ENCODE data around the gene GTF3C6.

GRCh38 chr6:110938171-110938570, 20.3 kb upstream of the GTF3C6 start:
- TF ChIP-seq ZFP1 (CRISPR knock-in tag; IDR thresholded peaks at IDR 0.05) (no peak), FOXM1 (CRISPR knock-in tag; IDR thresholded peaks at IDR 0.05) (no peak), REST (IDR thresholded peaks at IDR 0.05; ENCODE audit: borderline replicate concordance in 1 of 2, low read depth in 1 of 2, low read length in 2 of 2) (no peak), KLF6 (CRISPR knock-in tag; IDR thresholded peaks at IDR 0.05) (no peak), POLR2A (IDR thresholded peaks at IDR 0.05; ENCODE audit: insufficient read depth in 1 of 2, low read depth in 2 of 2, low read length in 2 of 2) (no peak), JUN (CRISPR knock-in tag; IDR thresholded peaks at IDR 0.05) (no peak), BRD4 (CRISPR knock-in tag; IDR thresholded peaks at IDR 0.05) (no peak), SIN3A (IDR thresholded peaks at IDR 0.05; ENCODE audit: borderline replicate concordance, low read depth, low read length) (no peak), CTCF (CRISPR knock-in tag; IDR thresholded peaks at IDR 0.05) (no peak)
